ENCODE data around the gene LAG3. TPM values are rescaled to one million over a fixed set of nuclear protein-coding genes. Genes with fewer than 3 reads are reported as not detected.
A peak's percentile ranks its signal among the peaks of the same experiment; 100 is the strongest.

Gene LAG3
- total RNA-seq, 1 experiment from 2014 or later: 2.6 TPM

GRCh38 chr12:6778574-6779550, 6.5 kb downstream of the LAG3 start (continued):
- TF ChIP-seq ZBTB21 (CRISPR knock-in tag; IDR thresholded peaks at IDR 0.05; ENCODE audit: borderline replicate concordance) (peak; percentile 79), SP1 (CRISPR knock-in tag; conservative IDR thresholded peaks at IDR 0.05) (peak; percentile 72), NFYB (CRISPR knock-in tag; conservative IDR thresholded peaks at IDR 0.05; ENCODE audit: low read depth) (no peak), ZNF219 (CRISPR knock-in tag; IDR thresholded peaks at IDR 0.05; ENCODE audit: borderline replicate concordance) (no peak), ZNF416 (CRISPR knock-in tag; IDR thresholded peaks at IDR 0.05) (no peak), PRRX2 (CRISPR knock-in tag; IDR thresholded peaks at IDR 0.05) (no peak), ZNF263 (CRISPR knock-in tag; IDR thresholded peaks at IDR 0.05; ENCODE audit: low read depth) (no peak), GRHL2 (CRISPR knock-in tag; IDR thresholded peaks at IDR 0.05; ENCODE audit: insufficient replicate concordance, severe bottlenecking) (no peak), ELF4 (CRISPR knock-in tag; IDR thresholded peaks at IDR 0.05; ENCODE audit: low read depth) (no peak), ERG (CRISPR knock-in tag; IDR thresholded peaks at IDR 0.05) (no peak), MYBL2 (CRISPR knock-in tag; IDR thresholded peaks at IDR 0.05) (no peak), CBFB (CRISPR knock-in tag; IDR thresholded peaks at IDR 0.05; ENCODE audit: low read depth) (peak; percentile 96), NR2C2 (CRISPR knock-in tag; IDR thresholded peaks at IDR 0.05) (no peak), ZNF423 (CRISPR knock-in tag; IDR thresholded peaks at IDR 0.05) (no peak), NFATC4 (CRISPR knock-in tag; IDR thresholded peaks at IDR 0.05) (no peak), OVOL2 (CRISPR knock-in tag; IDR thresholded peaks at IDR 0.05; ENCODE audit: borderline replicate concordance) (no peak), EMX1 (CRISPR knock-in tag; IDR thresholded peaks at IDR 0.05) (no peak), TCF7 (CRISPR knock-in tag; IDR thresholded peaks at IDR 0.05; ENCODE audit: low read depth) (no peak), CTCF (IDR thresholded peaks at IDR 0.05) (peak; percentile 88), TP53 (CRISPR knock-in tag; IDR thresholded peaks at IDR 0.05) (0 out of 2 replicates have a peak, but pooled peaks have one; percentile 48), ETV6 (CRISPR knock-in tag; IDR thresholded peaks at IDR 0.05) (peak; percentile 37; the same call in 1 of the 2 replicates)
- TF ChIP-seq, protein P1, sequence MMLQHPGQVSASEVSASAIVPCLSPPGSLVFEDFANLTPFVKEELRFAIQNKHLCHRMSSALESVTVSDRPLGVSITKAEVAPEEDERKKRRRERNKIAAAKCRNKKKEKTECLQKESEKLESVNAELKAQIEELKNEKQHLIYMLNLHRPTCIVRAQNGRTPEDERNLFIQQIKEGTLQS (CRISPR knock-in tag; conservative IDR thresholded peaks at IDR 0.05): no peak
- TF ChIP-seq, protein P2, sequence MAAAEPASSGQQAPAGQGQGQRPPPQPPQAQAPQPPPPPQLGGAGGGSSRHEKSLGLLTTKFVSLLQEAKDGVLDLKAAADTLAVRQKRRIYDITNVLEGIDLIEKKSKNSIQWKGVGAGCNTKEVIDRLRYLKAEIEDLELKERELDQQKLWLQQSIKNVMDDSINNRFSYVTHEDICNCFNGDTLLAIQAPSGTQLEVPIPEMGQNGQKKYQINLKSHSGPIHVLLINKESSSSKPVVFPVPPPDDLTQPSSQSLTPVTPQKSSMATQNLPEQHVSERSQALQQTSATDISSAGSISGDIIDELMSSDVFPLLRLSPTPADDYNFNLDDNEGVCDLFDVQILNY (CRISPR knock-in tag; IDR thresholded peaks at IDR 0.05): peak; percentile 68; the same call in 1 of the 2 replicates
- TF ChIP-seq, protein P3, sequence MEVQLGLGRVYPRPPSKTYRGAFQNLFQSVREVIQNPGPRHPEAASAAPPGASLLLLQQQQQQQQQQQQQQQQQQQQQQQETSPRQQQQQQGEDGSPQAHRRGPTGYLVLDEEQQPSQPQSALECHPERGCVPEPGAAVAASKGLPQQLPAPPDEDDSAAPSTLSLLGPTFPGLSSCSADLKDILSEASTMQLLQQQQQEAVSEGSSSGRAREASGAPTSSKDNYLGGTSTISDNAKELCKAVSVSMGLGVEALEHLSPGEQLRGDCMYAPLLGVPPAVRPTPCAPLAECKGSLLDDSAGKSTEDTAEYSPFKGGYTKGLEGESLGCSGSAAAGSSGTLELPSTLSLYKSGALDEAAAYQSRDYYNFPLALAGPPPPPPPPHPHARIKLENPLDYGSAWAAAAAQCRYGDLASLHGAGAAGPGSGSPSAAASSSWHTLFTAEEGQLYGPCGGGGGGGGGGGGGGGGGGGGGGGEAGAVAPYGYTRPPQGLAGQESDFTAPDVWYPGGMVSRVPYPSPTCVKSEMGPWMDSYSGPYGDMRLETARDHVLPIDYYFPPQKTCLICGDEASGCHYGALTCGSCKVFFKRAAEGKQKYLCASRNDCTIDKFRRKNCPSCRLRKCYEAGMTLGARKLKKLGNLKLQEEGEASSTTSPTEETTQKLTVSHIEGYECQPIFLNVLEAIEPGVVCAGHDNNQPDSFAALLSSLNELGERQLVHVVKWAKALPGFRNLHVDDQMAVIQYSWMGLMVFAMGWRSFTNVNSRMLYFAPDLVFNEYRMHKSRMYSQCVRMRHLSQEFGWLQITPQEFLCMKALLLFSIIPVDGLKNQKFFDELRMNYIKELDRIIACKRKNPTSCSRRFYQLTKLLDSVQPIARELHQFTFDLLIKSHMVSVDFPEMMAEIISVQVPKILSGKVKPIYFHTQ (CRISPR knock-in tag; IDR thresholded peaks at IDR 0.05): no peak
- TF ChIP-seq, protein P4, sequence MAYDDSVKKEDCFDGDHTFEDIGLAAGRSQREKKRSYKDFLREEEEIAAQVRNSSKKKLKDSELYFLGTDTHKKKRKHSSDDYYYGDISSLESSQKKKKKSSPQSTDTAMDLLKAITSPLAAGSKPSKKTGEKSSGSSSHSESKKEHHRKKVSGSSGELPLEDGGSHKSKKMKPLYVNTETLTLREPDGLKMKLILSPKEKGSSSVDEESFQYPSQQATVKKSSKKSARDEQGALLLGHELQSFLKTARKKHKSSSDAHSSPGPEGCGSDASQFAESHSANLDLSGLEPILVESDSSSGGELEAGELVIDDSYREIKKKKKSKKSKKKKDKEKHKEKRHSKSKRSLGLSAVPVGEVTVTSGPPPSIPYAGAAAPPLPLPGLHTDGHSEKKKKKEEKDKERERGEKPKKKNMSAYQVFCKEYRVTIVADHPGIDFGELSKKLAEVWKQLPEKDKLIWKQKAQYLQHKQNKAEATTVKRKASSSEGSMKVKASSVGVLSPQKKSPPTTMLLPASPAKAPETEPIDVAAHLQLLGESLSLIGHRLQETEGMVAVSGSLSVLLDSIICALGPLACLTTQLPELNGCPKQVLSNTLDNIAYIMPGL (CRISPR knock-in tag; IDR thresholded peaks at IDR 0.05): peak; percentile 60; the same call in 1 of the 2 replicates
- TF ChIP-seq, protein P5, sequence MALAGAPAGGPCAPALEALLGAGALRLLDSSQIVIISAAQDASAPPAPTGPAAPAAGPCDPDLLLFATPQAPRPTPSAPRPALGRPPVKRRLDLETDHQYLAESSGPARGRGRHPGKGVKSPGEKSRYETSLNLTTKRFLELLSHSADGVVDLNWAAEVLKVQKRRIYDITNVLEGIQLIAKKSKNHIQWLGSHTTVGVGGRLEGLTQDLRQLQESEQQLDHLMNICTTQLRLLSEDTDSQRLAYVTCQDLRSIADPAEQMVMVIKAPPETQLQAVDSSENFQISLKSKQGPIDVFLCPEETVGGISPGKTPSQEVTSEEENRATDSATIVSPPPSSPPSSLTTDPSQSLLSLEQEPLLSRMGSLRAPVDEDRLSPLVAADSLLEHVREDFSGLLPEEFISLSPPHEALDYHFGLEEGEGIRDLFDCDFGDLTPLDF (CRISPR knock-in tag; IDR thresholded peaks at IDR 0.05): no peak
- TF ChIP-seq, protein P6, sequence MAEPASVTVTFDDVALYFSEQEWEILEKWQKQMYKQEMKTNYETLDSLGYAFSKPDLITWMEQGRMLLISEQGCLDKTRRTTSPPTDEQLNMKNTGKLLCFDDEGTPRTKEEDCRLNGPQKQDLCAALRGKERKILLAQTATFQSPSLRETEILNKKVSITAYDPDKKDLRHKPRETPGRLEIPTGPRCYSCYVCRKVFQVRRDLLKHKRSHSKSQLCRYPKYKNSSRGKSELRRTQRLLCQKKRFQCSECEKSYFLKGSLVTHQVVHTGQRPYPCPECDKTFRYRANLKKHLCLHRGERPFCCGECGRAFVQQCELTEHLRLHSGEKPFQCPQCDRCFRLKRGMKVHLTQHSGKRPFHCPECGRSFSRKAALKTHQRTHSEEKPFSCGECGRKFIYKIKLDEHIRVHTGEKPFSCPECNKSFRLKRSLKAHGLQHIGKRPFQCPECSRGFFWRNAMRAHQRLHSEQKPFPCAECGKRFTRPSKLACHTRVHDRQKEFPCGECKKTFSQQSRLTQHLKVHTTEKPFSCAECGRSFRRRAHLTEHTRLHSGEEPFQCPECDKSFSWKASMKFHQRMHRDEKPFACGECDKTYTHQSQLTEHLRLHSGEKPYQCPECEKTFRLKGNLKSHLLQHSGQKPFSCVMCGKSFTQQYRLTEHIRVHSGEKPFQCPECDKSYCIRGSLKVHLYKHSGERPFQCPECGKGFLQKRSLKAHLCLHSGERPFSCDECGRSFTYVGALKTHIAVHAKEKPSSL (CRISPR knock-in tag; conservative IDR thresholded peaks at IDR 0.05): no peak
